Suprapubic skin (tissue), 4 donors: ENCODE measurements around the gene FOXC1. TPM values are rescaled to one million over a fixed set of nuclear protein-coding genes. Genes with fewer than 3 reads are reported as not detected.
A peak's percentile ranks its signal among the peaks of the same experiment; 100 is the strongest.

Experiments used
- DNase-seq, 2 donors: peaks; one replicate each; pipeline ENCODE4 v3.0.0-alpha.2; 2019; ENCODE audit warnings: low spot score in 2 of 2
- H3K27ac ChIP-seq: fragments of 200-600 bp; sonication (generic); one replicate; pipeline ENCODE4 v1.5.1; 2019
- H3K27me3 ChIP-seq: fragments of 200-600 bp; sonication (generic); one replicate; pipeline ENCODE4 v1.5.1; 2019
- H3K36me3 ChIP-seq: fragments of 200-600 bp; sonication (generic); one replicate; pipeline ENCODE4 v1.5.1; 2019
- H3K4me1 ChIP-seq: fragments of 200-600 bp; sonication (generic); one replicate; pipeline ENCODE4 v1.5.1; 2019
- H3K4me3 ChIP-seq: fragments of 200-600 bp; sonication (generic); one replicate; pipeline ENCODE4 v1.5.1; 2019; ENCODE audit warnings: mild to moderate bottlenecking
- H3K9me3 ChIP-seq: fragments of 200-600 bp; sonication (generic); one replicate; pipeline ENCODE4 v1.5.1; 2019
- CTCF ChIP-seq, 2 donors: fragments of 200-600 bp in 1 of 2; fragments of 450-650 bp in 1 of 2; sonication (generic) in 1 of 2; IDR thresholded peaks; one replicate each; pipeline ENCODE4 v1.5.1; 2016 to 2019; ENCODE audit warnings: antibody characterized with exemption in 2 of 2, mild to moderate bottlenecking in 1 of 2, moderate library complexity in 1 of 2
- EP300 ChIP-seq: sonication (generic); formaldehyde crosslinking; IDR thresholded peaks from one replicate; pipeline ENCODE4 v1.6.1; 2017; ENCODE audit warnings: antibody characterized with exemption
- POLR2A ChIP-seq, 2 donors: fragments of 450-650 bp; IDR thresholded peaks; one replicate each; pipeline ENCODE4 v1.6.1; 2017; ENCODE audit warnings: antibody characterized with exemption in 2 of 2, mild to moderate bottlenecking in 2 of 2, moderate library complexity in 2 of 2
- POLR2AphosphoS5 ChIP-seq, 3 donors: sonication (generic); formaldehyde crosslinking; IDR thresholded peaks; one replicate each; pipeline ENCODE4 v1.6.1; 2017; ENCODE audit warnings: antibody characterized with exemption in 3 of 3
- WGBS: methylation state at CpG from one replicate; pipeline ENCODE4 v1.1.5; 2018; 5-methylcytosine and 5-hydroxymethylcytosine counted together
- total RNA-seq, 4 donors: library from RNA; depleted of rRNA; stranded (reverse); fragments of >200 nt; gene quantifications; one replicate each; pipeline ENCODE4 v1.1.0, GENCODE V29; 2016

Gene FOXC1
- total RNA-seq, 4 donors from 2014 or later, result 14.5 to 35.8 (median 21.4) TPM

- H3K4me3 ChIP-seq, result no peak overlapping the region
- no peaks in the 10 kb centered on the region for H3K27me3 ChIP-seq
- TF ChIP-seq CTCF (IDR thresholded peaks at IDR 0.05) (no peak), POLR2A (IDR thresholded peaks at IDR 0.05) (no peak), POLR2AphosphoS5 (IDR thresholded peaks at IDR 0.05) (no peak), EP300 (no peak)
- no peaks in the 10 kb centered on the region for H3K9me3 ChIP-seq
- H3K36me3 ChIP-seq, result no peaks in the 10 kb centered on the region
- DNase-seq, result no peak
- 91% methylated on average over 6 of the region's 9 CpGs for WGBS
- no peak overlapping the region for H3K27ac ChIP-seq
- peaks cover 5% of the 10 kb centered on the region for H3K4me1 ChIP-seq
These were observed 26.6 kb downstream of the FOXC1 start for GRCh38 chr6:1636272-1636825.

- H3K27ac ChIP-seq, result no peak overlapping the region
- H3K36me3 ChIP-seq, result no peaks in the 10 kb centered on the region
- peaks cover 6% of the 10 kb centered on the region for H3K4me1 ChIP-seq
- DNase-seq, result peak in 1 of 2 donors; percentile 37
- H3K9me3 ChIP-seq, result no peaks in the 10 kb centered on the region
- WGBS, result 75% methylated on average over 15 of the region's 20 CpGs
- no peak overlapping the region for H3K4me3 ChIP-seq
- H3K27me3 ChIP-seq, result no peaks in the 10 kb centered on the region
- TF ChIP-seq EP300 (no peak), POLR2AphosphoS5 (IDR thresholded peaks at IDR 0.05) (no peak), CTCF (IDR thresholded peaks at IDR 0.05) (no peak), POLR2A (IDR thresholded peaks at IDR 0.05) (no peak)
These were observed 27.5 kb downstream of the FOXC1 start for GRCh38 chr6:1636971-1637871.

DNA sequence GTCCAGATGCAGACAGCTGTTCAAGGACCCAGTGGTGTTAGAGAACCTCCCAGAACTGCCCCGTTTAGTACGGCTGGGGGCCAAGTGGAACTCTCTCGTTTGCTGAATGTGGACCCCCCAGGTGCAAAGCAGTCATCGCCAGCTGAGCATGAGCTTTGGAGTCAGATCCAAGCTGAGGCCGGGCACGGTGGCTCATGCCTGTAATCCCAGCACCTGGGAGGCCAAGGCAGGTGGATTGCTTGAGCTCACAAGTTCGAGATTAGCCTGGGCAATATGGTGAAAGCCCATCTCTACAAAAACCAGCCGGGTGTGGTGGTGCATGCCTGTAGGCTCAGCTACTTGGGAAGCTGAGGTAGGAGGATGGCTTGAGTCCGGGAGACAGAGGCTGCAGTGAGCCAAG lies 29.7 kb downstream of the FOXC1 start:
- H3K27ac ChIP-seq, result no peak overlapping the region
- DNase-seq, result peak in 1 of 2 donors; percentile 51
- H3K9me3 ChIP-seq, result no peaks in the 10 kb centered on the region
- WGBS, result 95% methylated on average over 7 of the region's 9 CpGs
- H3K27me3 ChIP-seq, result no peaks in the 10 kb centered on the region
- no peaks in the 10 kb centered on the region for H3K36me3 ChIP-seq
- no peak for TF ChIP-seq POLR2AphosphoS5 (IDR thresholded peaks at IDR 0.05)
- TF ChIP-seq POLR2A (IDR thresholded peaks at IDR 0.05), result no peak
- TF ChIP-seq CTCF (IDR thresholded peaks at IDR 0.05), result no peak
- no peak for TF ChIP-seq EP300
- no peak overlapping the region for H3K4me3 ChIP-seq
- H3K4me1 ChIP-seq, result peaks cover 6% of the 10 kb centered on the region

GRCh38 chr6:1640476-1640875 lies 30.8 kb downstream of the FOXC1 start:
- TF ChIP-seq POLR2AphosphoS5 (IDR thresholded peaks at IDR 0.05), result no peak
- no peak for TF ChIP-seq EP300
- TF ChIP-seq CTCF (IDR thresholded peaks at IDR 0.05), result no peak
- TF ChIP-seq POLR2A (IDR thresholded peaks at IDR 0.05), result no peak
- Histone ChIP-seq H3K27ac (no peak overlapping the region), H3K4me1 (peaks cover 6% of the 10 kb centered on the region), H3K9me3 (no peaks in the 10 kb centered on the region), H3K36me3 (no peaks in the 10 kb centered on the region), H3K4me3 (no peak overlapping the region), H3K27me3 (no peaks in the 10 kb centered on the region)
- 86% methylated on average over 8 of the region's 8 CpGs for WGBS
- peak in 1 of 2 donors; percentile 19 for DNase-seq

DNA sequence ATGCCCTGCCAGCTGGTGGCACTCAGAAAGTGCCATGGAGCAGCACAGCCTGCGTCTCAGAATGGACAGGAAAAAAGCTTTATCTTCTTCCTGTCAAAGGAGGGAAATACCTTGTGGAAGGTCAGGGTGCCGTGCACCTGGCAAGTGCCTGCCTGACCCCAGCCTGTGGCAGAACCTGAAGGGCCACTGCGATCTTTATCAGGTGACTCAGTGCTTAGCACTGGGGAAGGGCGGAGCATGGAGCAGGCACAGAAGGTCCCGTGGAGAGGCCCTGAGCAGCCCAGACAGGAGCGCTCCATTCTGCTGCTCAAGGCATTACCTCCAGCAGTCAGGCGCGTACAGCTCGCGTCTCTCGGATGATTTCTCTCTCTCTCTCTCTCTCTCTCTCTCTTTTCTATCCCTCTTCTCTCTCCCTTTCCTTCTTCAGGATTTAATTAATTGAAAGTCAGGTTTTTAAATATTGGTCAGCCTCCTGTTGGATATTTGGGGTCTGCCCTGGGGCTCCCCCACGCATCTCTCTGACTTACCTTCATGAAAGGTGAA lies 31.7 kb downstream of the FOXC1 start:
- Histone ChIP-seq H3K27me3 (no peaks in the 10 kb centered on the region), H3K36me3 (no peaks in the 10 kb centered on the region), H3K4me3 (no peak overlapping the region), H3K27ac (no peak overlapping the region), H3K4me1 (peaks cover 6% of the 10 kb centered on the region), H3K9me3 (no peaks in the 10 kb centered on the region)
- peak in 1 of 2 donors; percentile 37 for DNase-seq
- 55% methylated on average over 12 of the region's 12 CpGs for WGBS
- TF ChIP-seq EP300 (no peak), CTCF (IDR thresholded peaks at IDR 0.05) (no peak)
